SK-MEL-5 (cell line): Measurements from ENCODE around the gene RGS6. TPM values are rescaled to one million over a fixed set of nuclear protein-coding genes. Genes with fewer than 3 reads are reported as not detected.

Experiments used
- DNase-seq: peaks from one replicate; pipeline ENCODE4 v3.0.0-alpha.2; 2016; ENCODE audit warnings: low read depth, low spot score
- in situ Hi-C: cut with HindIII; loops from 2 replicates; pipeline ENCODE4 v1.10.0; 2016; ENCODE audit warnings: low sequenced_read_pairs, high pct_unique_total_duplicates, low pct_unique_long_range_greater_than_20kb
- total RNA-seq: library from RNA; depleted of rRNA; stranded (reverse); fragments of >200 nt; shearing (Covaris generic); gene quantifications from 2 replicates; pipeline ENCODE4 v1.2.3, GENCODE V29; 2014

RGS6 gene
- total RNA-seq, 1 experiment from 2014 or later = not detected

GRCh38 chr14:72524295-72524629 is 592.0 kb downstream of the RGS6 start:
- no peak for DNase-seq
- in situ Hi-C loops = no loop called here

GRCh38 chr14:72525087-72525915 is 593.1 kb downstream of the RGS6 start:
- in situ Hi-C loops = no loop called here

GRCh38 chr14:72527591-72527990 is 595.4 kb downstream of the RGS6 start:
- in situ Hi-C loops = no loop called here
- no peak for DNase-seq

More at GRCh38 chr14:72525087-72525915, 593.1 kb downstream of the RGS6 start:
- DNase-seq = no peak

GRCh38 chr14:72528059-72528862 is 596.0 kb downstream of the RGS6 start:
- no peak for DNase-seq
- in situ Hi-C loops = no loop called here

GRCh38 chr14:72528863-72529175 is 596.6 kb downstream of the RGS6 start:
- in situ Hi-C loops = no loop called here
- no peak for DNase-seq

- in situ Hi-C loops = no loop called here
Observed at GRCh38 chr14:72532686-72533454, 600.6 kb downstream of the RGS6 start.

GRCh38 chr14:72535485-72535884 is 603.3 kb downstream of the RGS6 start:
- no peak for DNase-seq
- in situ Hi-C loops = no loop called here

More at GRCh38 chr14:72532686-72533454, 600.6 kb downstream of the RGS6 start:
- DNase-seq = no peak

GRCh38 chr14:72538387-72538786 is 606.2 kb downstream of the RGS6 start:
- no peak for DNase-seq
- in situ Hi-C loops = no loop called here

GRCh38 chr14:72539661-72540315 is 607.6 kb downstream of the RGS6 start:
- in situ Hi-C loops = no loop called here
- DNase-seq = no peak

GRCh38 chr14:72540836-72541235 is 608.6 kb downstream of the RGS6 start:
- no peak for DNase-seq
- in situ Hi-C loops = no loop called here

- in situ Hi-C loops = no loop called here
- no peak for DNase-seq
Observed at GRCh38 chr14:72541546-72541945, 609.3 kb downstream of the RGS6 start.

GRCh38 chr14:72543341-72543740 is 611.1 kb downstream of the RGS6 start:
- in situ Hi-C loops = no loop called here
- DNase-seq = no peak

- in situ Hi-C loops = no loop called here
- DNase-seq = no peak
Observed at GRCh38 chr14:72544615-72545387, 612.6 kb downstream of the RGS6 start.

GRCh38 chr14:72545411-72546311 is 613.4 kb downstream of the RGS6 start:
- DNase-seq = no peak
- in situ Hi-C loops = no loop called here

- no peak for DNase-seq
- in situ Hi-C loops = no loop called here
Observed at GRCh38 chr14:72546344-72547016, 614.3 kb downstream of the RGS6 start.

- DNase-seq = no peak
- in situ Hi-C loops = no loop called here
Observed at GRCh38 chr14:72547999-72548398, 615.8 kb downstream of the RGS6 start.
